Upper lobe of left lung (tissue), 4 donors: ENCODE measurements around the gene TUBGCP2.

Experiments used
- CTCF ChIP-seq, 6 experiments: fragments of 450-650 bp in 4 of 6; fragments of 200-600 bp in 2 of 6; sonication (generic) in 2 of 6; IDR thresholded peaks; one replicate each; pipeline ENCODE4 v1.5.1; 2016 to 2019; ENCODE audit warnings: antibody characterized with exemption in 6 of 6
- EP300 ChIP-seq, 4 donors: sonication (generic); formaldehyde crosslinking; IDR thresholded peaks; one replicate each; pipeline ENCODE4 v1.5.1; 2017; ENCODE audit warnings: antibody characterized with exemption in 4 of 4, control low read depth in 2 of 4
- POLR2A ChIP-seq, 4 donors: fragments of 450-650 bp; IDR thresholded peaks; one replicate each; pipeline ENCODE4 v1.5.1; 2016 to 2017; ENCODE audit warnings: antibody characterized with exemption in 4 of 4, mild to moderate bottlenecking in 2 of 4

GRCh38 chr10:133350283-133350949 is 41.7 kb upstream of the TUBGCP2 start:
- TF ChIP-seq POLR2A (IDR thresholded peaks at IDR 0.05), result no peak
- no peak for TF ChIP-seq CTCF (IDR thresholded peaks at IDR 0.05)
- no peak for TF ChIP-seq EP300 (IDR thresholded peaks at IDR 0.05)
